ENCODE results near the gene NDUFB11.
"Not testable (repeated sequence)": the region's sequence is repeated elsewhere in the genome, so short reads cannot be mapped to it uniquely, and the experiment has no call there.

NDUFB11 gene

GRCh38 chrX:47146936-47147859 is 2.7 kb upstream of the NDUFB11 start:
- TF ChIP-seq CTCF (IDR thresholded peaks at IDR 0.05; ENCODE audit: low read length, missing control alignments) = no peak
- H3K4me3 ChIP-seq (replicated peaks; ENCODE audit: low read depth, low read length) = peak overlapping the region; percentile 83
- DNase-seq (ENCODE audit: low read depth) = no peak

- TF ChIP-seq CTCF (IDR thresholded peaks at IDR 0.05; ENCODE audit: low read length, missing control alignments) = no peak
- peak overlapping the region; percentile 83 for H3K4me3 ChIP-seq (replicated peaks; ENCODE audit: low read depth, low read length)
- DNase-seq (ENCODE audit: low read depth) = no peak
Measured at GRCh38 chrX:47146121-47146935, 1.8 kb upstream of the NDUFB11 start.

GRCh38 chrX:47145395-47146120 is 1.1 kb upstream of the NDUFB11 start:
- no peak for DNase-seq (ENCODE audit: low read depth)
- H3K4me3 ChIP-seq (replicated peaks; ENCODE audit: low read depth, low read length) = peak overlapping the region; percentile 83
- no peak for TF ChIP-seq CTCF (IDR thresholded peaks at IDR 0.05; ENCODE audit: low read length, missing control alignments)

GRCh38 chrX:47143894-47144625 is 442 bp downstream of the NDUFB11 start:
- peak; percentile 31 for DNase-seq (ENCODE audit: low read depth)
- TF ChIP-seq CTCF (IDR thresholded peaks at IDR 0.05; ENCODE audit: low read length, missing control alignments) = no peak
- H3K4me3 ChIP-seq (replicated peaks; ENCODE audit: low read depth, low read length) = peak overlapping the region; percentile 83

- no peak for TF ChIP-seq CTCF (IDR thresholded peaks at IDR 0.05; ENCODE audit: low read length, missing control alignments)
- no peak for DNase-seq (ENCODE audit: low read depth)
- H3K4me3 ChIP-seq (replicated peaks; ENCODE audit: low read depth, low read length) = no peak overlapping the region
Measured at GRCh38 chrX:47138171-47138570, 6.3 kb downstream of the NDUFB11 start.

- peak; percentile 24 for DNase-seq (ENCODE audit: low read depth)
- not testable (repeated sequence) for H3K4me3 ChIP-seq (replicated peaks; ENCODE audit: low read depth, low read length)
Measured at GRCh38 chrX:47135650-47136049, 8.9 kb downstream of the NDUFB11 start.

Data from fibroblast of pulmonary artery (primary cell).